Measurements from ENCODE around the gene ZNF670.

DNA sequence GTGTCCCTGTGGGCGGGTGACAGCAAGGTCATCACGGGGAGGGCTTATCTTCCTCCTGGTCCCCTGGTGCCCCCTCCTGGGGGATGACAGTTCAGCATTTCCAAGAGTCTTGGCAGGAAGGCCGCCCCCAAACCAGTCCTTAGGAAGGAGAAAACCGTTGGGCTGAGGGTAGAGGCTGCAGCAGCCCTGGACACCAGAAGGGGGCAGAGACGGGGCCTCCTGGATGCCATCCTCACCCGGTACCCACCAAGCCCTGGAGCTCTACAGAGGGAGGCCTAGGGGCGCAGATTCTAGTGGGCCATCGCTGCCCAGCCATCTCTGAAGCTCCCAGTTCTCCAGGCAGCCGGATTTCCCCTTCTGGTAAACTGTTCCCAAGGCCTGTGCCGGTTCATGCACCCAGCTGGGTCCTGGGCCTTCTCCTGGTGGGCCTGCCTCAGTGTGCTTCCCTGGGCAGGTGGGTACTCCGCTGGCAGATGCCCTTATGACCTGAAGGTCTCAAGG, 40.4 kb upstream of the ZNF670 start:
- peak; percentile 14 for TF ChIP-seq CTCF (IDR thresholded peaks at IDR 0.05; ENCODE audit: insufficient read depth, low read length, poor library complexity, severe bottlenecking)
- TF ChIP-seq EZH2phosphoT487 (conservative IDR thresholded peaks at IDR 0.05; ENCODE audit: low read length): no peak

All from SU-DHL-6 (cell line).